RWPE2 (cell line): ENCODE measurements around the gene SLC39A8.

Experiments
- ATAC-seq: fragments of 200-7000 bp; cut with Tn5 transposase; 3 replicates; pipeline ENCODE4 v1.9.1; 2021; ENCODE audit warnings: low read depth
- DNase-seq: peaks from one replicate; pipeline ENCODE4 v3.0.0-alpha.2; 2020; ENCODE audit warnings: low spot score
- H3K27ac ChIP-seq: fragments of 450-650 bp; 2 replicates; pipeline ENCODE4 v1.5.1; 2017; ENCODE audit warnings: mild to moderate bottlenecking; ENCODE audit not compliant: poor library complexity, severe bottlenecking
- H3K27me3 ChIP-seq: fragments of 250-450 bp; sonication (Bioruptor Pico); 2 replicates; pipeline ENCODE4 v1.5.1; 2021; ENCODE audit warnings: mild to moderate bottlenecking, moderate library complexity; ENCODE audit not compliant: insufficient read depth, poor library complexity, severe bottlenecking
- H3K36me3 ChIP-seq: fragments of 250-450 bp; sonication (Bioruptor Pico); 2 replicates; pipeline ENCODE4 v1.5.1; 2020; ENCODE audit warnings: low read depth, mild to moderate bottlenecking, moderate library complexity
- H3K4me1 ChIP-seq: fragments of 250-450 bp; sonication (Bioruptor Pico); 2 replicates; pipeline ENCODE4 v1.5.1; 2021; ENCODE audit warnings: mild to moderate bottlenecking, moderate library complexity; ENCODE audit not compliant: insufficient read depth, poor library complexity, severe bottlenecking
- H3K4me3 ChIP-seq: fragments of 250-450 bp; sonication (Bioruptor Pico); 2 replicates; pipeline ENCODE4 v1.5.1; 2021; ENCODE audit warnings: mild to moderate bottlenecking, moderate library complexity; ENCODE audit not compliant: severe bottlenecking
- H3K9me3 ChIP-seq: fragments of 250-450 bp; sonication (Bioruptor Pico); 2 replicates; pipeline ENCODE4 v1.5.1; 2021; ENCODE audit warnings: mild to moderate bottlenecking, moderate library complexity; ENCODE audit not compliant: severe bottlenecking
- CTCF ChIP-seq: fragments of 450-650 bp; IDR thresholded peaks from one replicate; pipeline ENCODE4 v1.5.1; 2017; ENCODE audit warnings: mild to moderate bottlenecking, moderate library complexity; ENCODE audit not compliant: poor library complexity, severe bottlenecking

Gene SLC39A8

GRCh38 chr4:102356562-102357202, 11.4 kb upstream of the SLC39A8 start:
- Histone ChIP-seq H3K9me3 (no peaks in the 10 kb centered on the region), H3K4me1 (no peaks in the 10 kb centered on the region), H3K4me3 (no peak overlapping the region), H3K36me3 (no peaks in the 10 kb centered on the region), H3K27ac (no peak overlapping the region), H3K27me3 (no peaks in the 10 kb centered on the region)
- DNase-seq (no peak), ATAC-seq (no peak)
- no peak for TF ChIP-seq CTCF

GRCh38 chr4:102355748-102356147, 10.5 kb upstream of the SLC39A8 start:
- no peaks in the 10 kb centered on the region for H3K36me3 ChIP-seq
- H3K27ac ChIP-seq, result no peak overlapping the region
- no peak overlapping the region for H3K4me3 ChIP-seq
- DNase-seq (no peak), ATAC-seq (no peak)
- H3K27me3 ChIP-seq, result no peaks in the 10 kb centered on the region
- no peak for TF ChIP-seq CTCF
- no peaks in the 10 kb centered on the region for H3K9me3 ChIP-seq
- H3K4me1 ChIP-seq, result no peaks in the 10 kb centered on the region

- no peak overlapping the region for H3K27ac ChIP-seq
- no peaks in the 10 kb centered on the region for H3K4me1 ChIP-seq
- TF ChIP-seq CTCF, result no peak
- DNase-seq, result no peak
- no peaks in the 10 kb centered on the region for H3K9me3 ChIP-seq
- no peak overlapping the region for H3K4me3 ChIP-seq
- no peak for ATAC-seq
- no peaks in the 10 kb centered on the region for H3K36me3 ChIP-seq
- H3K27me3 ChIP-seq, result no peaks in the 10 kb centered on the region
These were observed 9.6 kb upstream of the SLC39A8 start for GRCh38 chr4:102354671-102355454.

GRCh38 chr4:102352781-102353180, 7.5 kb upstream of the SLC39A8 start:
- ATAC-seq (no peak), DNase-seq (no peak)
- Histone ChIP-seq H3K27me3 (no peaks in the 10 kb centered on the region), H3K4me3 (no peak overlapping the region), H3K27ac (no peak overlapping the region), H3K36me3 (no peaks in the 10 kb centered on the region), H3K4me1 (no peaks in the 10 kb centered on the region), H3K9me3 (no peaks in the 10 kb centered on the region)
- no peak for TF ChIP-seq CTCF

GRCh38 chr4:102350634-102351033, 5.4 kb upstream of the SLC39A8 start:
- Histone ChIP-seq H3K27ac (no peak overlapping the region), H3K36me3 (no peaks in the 10 kb centered on the region), H3K4me3 (no peak overlapping the region), H3K27me3 (no peaks in the 10 kb centered on the region), H3K9me3 (no peaks in the 10 kb centered on the region), H3K4me1 (no peaks in the 10 kb centered on the region)
- no peak for TF ChIP-seq CTCF
- ATAC-seq (no peak), DNase-seq (no peak)
